Smooth muscle cell (in vitro differentiated cells): ENCODE data around the gene NPR3. TPM values are rescaled to one million over a fixed set of nuclear protein-coding genes. Genes with fewer than 3 reads are reported as not detected.

ENCODE experiments used
- polyA plus RNA-seq: library from polyadenylated mRNA; unstranded; fragments of >200 nt; fragmentation: Nextera tagmentation; extraction: Ambion mirVana; gene quantifications from 2 replicates; pipeline ENCODE4 v1.2.1, GENCODE V29; 2016
- total RNA-seq: library from RNA; depleted of rRNA; stranded (reverse); fragments of >200 nt; gene quantifications from 2 replicates; pipeline ENCODE4 v1.2.3, GENCODE V29; 2014

The NPR3 gene
- total and polyA plus RNA-seq, 2 experiments from 2014 or later: 2.5 to 5.4 TPM

Other genes with a start within 250 kb of the NPR3 start
- 321 and 333 TPM in 2 replicates for gene SUB1, start 125.8 kb upstream of the NPR3 start, total RNA-seq
- 394 and 466 TPM in 2 replicates for gene SUB1, start 125.8 kb upstream of the NPR3 start, polyA plus RNA-seq